GM06990 (cell line): Measurements from ENCODE around the gene IL10RA.

ENCODE experiments used
- DNase-seq: peaks from one replicate; pipeline ENCODE4 v3.0.0-alpha.2; 2011; ENCODE audit not compliant: insufficient read length; ENCODE audit errors: extremely low read depth
- H3K27me3 ChIP-seq: replicated peaks from 2 replicates; pipeline ENCODE4 v1.6.0; 2011; ENCODE audit warnings: low read length; ENCODE audit not compliant: control insufficient read depth, insufficient read depth
- H3K36me3 ChIP-seq: 2 replicates; pipeline ENCODE4 v1.5.1; 2011; ENCODE audit warnings: low read length; ENCODE audit not compliant: control insufficient read depth, insufficient read depth
- H3K4me3 ChIP-seq: replicated peaks from 2 replicates; pipeline ENCODE4 v1.5.1; 2011; ENCODE audit warnings: low read depth, mild to moderate bottlenecking, control low read depth, low read length
- CTCF ChIP-seq: IDR thresholded peaks from 2 replicates; pipeline ENCODE4 v1.5.1; 2011; ENCODE audit warnings: low read length, control low read depth, mild to moderate bottlenecking, inconsistent platforms; ENCODE audit not compliant: insufficient read depth, poor library complexity, severe bottlenecking

The IL10RA gene

GRCh38 chr11:117959438-117960149, 26.6 kb upstream of the IL10RA start:
- no peaks in the 10 kb centered on the region; the same call in 1 of the 2 replicates for H3K27me3 ChIP-seq
- no peak overlapping the region for H3K4me3 ChIP-seq
- TF ChIP-seq CTCF = no peak
- no peak for DNase-seq
- no peaks in the 10 kb centered on the region for H3K36me3 ChIP-seq

DNA sequence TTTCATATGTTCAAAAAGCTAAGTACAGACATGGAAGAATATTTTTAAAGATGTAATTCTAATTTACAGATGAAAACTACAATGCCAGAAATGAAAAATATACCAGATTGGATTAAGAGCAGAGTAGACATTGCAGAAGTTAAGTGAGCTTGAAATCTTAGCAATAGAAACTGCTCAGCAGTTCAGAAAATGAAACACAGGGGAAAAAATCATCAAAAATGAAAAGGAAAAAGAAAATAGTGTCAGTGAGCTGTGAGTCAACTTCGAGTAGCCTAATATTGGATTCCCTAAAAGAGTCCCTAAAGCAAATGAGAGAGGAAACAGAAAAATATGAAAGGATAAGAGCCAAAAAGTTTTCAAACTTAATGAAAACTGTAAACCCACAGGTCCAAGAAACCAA, 25.8 kb upstream of the IL10RA start:
- Histone ChIP-seq H3K36me3 (no peaks in the 10 kb centered on the region), H3K27me3 (no peaks in the 10 kb centered on the region; the same call in 1 of the 2 replicates), H3K4me3 (no peak overlapping the region)
- no peak for DNase-seq
- no peak for TF ChIP-seq CTCF

DNA sequence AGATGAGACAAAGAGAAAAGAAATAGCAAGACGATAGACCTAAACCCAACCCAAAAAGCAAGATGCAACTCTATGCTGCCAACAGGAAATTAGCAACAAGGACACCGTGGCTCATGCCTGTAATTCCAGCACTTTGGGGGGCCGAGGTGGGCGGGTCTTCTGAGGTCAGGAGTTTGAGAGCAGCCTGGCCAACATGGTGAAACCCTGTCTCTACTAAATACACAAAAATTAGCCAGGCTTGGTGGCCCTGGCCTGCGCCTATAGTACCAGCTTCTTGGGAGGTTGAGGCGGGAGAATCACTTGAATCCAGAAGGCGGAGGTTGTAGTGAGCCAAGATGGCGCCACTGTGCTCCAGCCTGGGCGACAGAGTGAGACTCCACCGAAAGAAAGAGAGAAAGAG, 24.3 kb upstream of the IL10RA start:
- H3K27me3 ChIP-seq = no peaks in the 10 kb centered on the region; the same call in 1 of the 2 replicates
- no peaks in the 10 kb centered on the region for H3K36me3 ChIP-seq
- no peak for TF ChIP-seq CTCF
- H3K4me3 ChIP-seq = no peak overlapping the region
- no peak for DNase-seq

DNA sequence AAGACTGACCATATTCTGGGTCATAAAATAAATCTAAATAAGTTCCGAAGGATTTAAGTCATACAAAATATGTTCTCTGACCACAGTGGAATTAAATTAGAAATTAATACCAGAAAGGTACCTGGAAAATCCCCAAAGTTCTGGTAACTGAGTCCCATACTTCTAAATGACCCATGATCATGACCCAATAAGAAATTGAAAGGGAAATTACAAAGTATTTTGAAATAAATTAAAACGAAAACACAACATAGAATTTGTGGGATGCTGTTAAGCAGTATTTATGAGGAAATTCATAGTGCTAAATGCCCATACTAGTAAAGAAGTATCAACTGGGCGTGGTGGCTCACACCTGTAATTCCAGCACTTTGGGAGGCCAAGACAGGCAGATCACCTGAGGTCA, 23.4 kb upstream of the IL10RA start:
- no peak for TF ChIP-seq CTCF
- Histone ChIP-seq H3K36me3 (no peaks in the 10 kb centered on the region), H3K27me3 (no peaks in the 10 kb centered on the region), H3K4me3 (no peak overlapping the region)
- DNase-seq = no peak

- no peak for DNase-seq
- TF ChIP-seq CTCF = no peak
- no peak overlapping the region for H3K4me3 ChIP-seq
- H3K27me3 ChIP-seq = no peaks in the 10 kb centered on the region
- H3K36me3 ChIP-seq = no peaks in the 10 kb centered on the region
Measured at GRCh38 chr11:117966908-117967307, 19.3 kb upstream of the IL10RA start.
